Bone marrow (tissue), 2 donors: ENCODE data around the gene ADCY1.

Experiments used
- DNase-seq, 2 donors: peaks; one replicate each; lab custom pipeline; 2025; lab: John Stamatoyannopoulos, UW

Gene ADCY1

DNA sequence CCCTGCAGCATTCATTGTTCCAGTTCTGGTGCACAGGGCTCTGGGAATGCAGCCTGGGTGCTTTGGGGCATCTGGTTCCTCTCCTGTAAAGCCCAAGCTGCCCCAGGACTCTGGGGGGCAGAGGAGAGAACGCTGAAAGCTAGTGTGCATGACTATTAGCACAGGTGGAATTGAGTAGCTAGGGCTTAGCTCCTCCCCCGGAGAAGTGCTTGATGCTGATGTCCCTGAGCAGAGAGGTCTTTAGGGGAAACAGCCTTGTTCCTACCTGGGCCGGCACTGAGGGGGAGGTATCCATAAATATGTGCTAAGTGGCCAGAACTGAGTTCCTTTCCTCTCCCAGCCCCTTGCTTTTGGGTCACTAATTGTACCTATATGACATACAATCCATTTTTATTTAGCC, 3.9 kb downstream of the ADCY1 start:
- DNase-seq: no peak

DNA sequence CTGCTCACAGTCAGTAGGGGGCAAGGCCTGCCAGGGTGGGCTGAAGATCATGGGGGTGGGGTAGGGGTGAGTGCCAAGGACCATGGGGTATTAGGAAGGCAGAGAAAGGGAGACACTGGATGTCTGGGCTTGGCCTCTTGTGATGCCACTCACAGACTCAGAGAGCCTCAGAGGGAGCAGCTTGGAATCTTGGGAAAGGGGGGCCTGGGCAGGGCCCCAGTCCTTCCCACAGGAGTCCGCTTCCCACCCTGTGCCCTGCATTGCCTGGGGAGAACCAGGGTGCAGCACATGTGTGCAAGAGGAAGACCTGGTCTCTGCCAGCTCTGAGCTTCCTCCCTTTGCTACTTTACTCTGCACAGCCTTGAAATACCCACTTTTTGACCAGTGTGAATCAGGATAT, 4.3 kb downstream of the ADCY1 start:
- DNase-seq: no peak

DNA sequence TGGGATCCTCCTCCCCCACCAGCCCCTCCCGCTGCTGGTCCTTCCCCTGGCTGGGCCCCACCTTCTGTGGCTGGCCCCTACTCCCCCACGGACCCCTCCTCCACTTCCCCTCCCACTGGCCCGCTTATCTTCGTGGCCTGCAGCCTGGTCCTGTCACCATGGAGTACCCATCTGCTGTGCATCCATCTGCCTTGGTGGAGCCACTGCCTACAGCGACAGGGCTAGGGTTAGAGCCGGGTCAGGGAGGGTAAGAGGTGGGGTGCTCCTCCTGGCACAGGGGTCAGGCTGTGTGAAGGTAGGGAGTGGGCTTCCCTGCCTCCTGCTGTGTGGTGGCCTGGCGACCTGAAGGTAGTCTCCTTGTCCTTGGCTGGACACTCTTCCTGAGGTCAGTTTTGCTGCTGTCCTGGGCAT, 5.2 kb downstream of the ADCY1 start:
- DNase-seq: no peak

DNA sequence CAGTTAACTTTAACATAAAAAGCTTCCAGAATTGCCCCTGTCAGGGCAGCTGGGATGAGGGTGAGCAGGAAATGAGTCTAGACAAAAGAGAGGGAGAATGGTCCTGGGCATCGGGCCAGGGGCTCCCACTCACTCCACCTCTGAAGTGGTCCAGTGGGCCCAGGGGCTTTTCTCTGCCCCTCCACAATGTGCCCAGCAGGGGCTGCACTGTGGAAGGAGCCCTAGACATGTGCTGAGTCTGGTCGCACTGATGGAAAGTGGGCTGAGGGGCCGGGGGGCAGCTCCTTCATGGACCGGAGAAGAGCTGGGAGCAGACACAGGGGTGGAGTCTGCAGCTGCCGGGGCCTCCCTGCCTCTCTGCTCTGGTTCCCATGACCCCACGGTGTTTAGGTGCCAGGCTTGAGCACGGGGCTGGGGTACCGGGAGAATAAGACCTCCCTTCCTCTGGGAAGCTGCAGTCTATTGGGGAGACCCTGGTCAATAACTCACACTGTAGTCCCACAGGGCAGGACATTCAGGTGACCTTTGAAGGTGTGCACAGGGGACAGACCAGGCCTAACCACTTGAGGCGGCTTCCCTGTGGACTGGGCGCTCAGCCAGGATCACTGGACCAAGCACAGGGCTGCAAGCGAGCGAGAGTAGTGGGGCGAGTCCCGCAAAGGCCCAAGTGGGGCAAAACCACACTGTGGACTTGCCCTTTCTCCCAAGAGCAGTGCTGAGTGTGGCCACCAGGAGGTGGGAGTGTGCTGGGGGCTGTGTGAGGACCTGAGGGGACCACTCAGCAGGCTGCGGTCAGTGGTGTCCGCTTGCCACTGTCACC, 6.1 kb downstream of the ADCY1 start:
- DNase-seq: no peak

DNA sequence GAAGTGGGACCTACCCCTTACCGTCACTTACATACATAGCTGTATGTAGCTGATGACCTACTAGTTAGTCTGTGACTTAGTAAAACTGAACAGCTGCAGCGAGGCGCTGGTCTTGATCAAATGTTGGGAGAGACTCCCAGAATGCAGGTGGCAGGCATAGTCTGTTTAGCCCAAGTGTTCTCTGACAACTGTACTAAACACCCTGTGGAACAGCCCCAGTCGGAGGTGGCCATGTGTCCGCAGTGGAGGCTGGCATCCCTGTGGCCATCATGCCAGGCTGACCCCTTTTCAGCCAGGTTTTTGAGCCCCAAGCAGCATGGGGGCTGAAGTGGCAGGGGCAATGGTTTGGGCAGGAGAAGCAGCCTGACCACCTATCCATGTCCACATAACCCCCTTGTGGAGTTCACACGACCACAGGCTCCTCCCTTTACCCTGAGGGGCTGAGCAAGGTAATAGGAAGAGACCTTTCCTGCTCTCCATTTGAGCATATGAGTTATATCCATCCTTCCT, 7.2 kb downstream of the ADCY1 start:
- DNase-seq: no peak

DNA sequence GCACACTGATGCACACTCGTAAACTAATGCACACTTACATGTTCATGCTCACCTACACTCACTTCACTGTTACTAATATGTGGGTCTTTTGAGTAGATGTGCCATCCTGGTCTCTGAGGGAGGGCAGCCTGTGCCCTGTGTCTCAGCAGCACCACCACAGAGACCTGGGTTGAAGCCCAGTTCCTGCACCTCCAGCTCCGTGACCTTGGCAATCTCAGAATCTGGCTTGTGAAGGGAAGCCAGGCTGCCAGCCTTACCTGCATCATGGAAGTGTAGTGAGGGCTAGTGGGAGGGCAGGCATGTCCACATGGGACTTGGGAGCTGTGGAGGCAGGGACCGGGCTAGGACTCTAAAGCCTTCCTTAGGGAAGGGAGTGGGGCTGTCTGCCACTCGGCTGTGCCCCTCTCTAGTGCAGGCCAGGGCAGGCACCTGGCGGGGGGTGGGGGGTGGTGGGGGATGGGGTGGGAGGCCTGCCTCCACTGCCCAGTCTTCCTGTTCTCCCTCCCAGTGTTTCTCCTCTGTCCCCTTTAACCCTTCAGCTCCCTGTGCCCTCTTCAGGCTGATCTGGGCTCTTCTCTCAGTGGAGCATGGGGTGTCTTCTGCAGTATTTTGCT, 8.1 kb downstream of the ADCY1 start:
- DNase-seq: no peak

DNA sequence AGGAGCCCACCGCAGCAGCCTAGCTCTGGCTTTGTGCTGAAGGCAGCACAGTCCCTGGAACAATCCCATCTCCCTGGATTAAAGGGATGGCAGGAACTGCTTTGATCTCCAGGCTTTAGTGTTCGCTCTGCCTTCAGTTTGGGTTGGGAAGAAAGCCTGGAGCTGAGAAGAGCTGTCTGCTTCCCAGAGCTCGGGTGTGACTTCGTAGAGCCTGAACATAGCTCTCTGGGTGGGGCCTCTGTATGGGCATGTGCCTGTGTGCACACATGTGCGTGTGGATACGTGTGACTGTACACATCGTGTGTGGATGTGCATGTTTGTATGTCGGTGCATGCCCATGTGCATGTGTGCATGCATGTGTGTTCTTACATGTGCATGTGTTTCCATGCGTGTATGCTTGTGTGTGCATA, 8.7 kb downstream of the ADCY1 start:
- DNase-seq: no peak

DNA sequence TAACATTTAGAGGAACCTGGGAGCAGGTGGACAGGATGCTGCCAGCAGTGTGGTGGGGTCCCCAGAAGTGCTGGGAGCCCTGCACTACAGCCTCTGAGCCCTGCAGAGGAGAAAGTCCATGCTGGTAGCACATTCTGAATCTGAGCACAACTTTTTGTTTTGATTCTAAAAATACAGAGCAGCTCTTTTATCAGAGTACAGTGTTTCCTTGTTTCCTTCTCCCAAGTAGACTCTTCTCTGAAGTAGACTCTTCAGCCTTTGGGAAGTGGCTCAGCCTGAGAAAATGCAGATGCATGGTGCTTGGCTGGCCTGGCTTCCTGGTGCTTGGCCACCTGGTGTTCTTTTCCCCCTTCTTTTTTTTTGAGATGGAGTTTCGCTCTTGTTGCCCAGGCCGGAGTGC, 9.1 kb downstream of the ADCY1 start:
- no peak for DNase-seq

DNA sequence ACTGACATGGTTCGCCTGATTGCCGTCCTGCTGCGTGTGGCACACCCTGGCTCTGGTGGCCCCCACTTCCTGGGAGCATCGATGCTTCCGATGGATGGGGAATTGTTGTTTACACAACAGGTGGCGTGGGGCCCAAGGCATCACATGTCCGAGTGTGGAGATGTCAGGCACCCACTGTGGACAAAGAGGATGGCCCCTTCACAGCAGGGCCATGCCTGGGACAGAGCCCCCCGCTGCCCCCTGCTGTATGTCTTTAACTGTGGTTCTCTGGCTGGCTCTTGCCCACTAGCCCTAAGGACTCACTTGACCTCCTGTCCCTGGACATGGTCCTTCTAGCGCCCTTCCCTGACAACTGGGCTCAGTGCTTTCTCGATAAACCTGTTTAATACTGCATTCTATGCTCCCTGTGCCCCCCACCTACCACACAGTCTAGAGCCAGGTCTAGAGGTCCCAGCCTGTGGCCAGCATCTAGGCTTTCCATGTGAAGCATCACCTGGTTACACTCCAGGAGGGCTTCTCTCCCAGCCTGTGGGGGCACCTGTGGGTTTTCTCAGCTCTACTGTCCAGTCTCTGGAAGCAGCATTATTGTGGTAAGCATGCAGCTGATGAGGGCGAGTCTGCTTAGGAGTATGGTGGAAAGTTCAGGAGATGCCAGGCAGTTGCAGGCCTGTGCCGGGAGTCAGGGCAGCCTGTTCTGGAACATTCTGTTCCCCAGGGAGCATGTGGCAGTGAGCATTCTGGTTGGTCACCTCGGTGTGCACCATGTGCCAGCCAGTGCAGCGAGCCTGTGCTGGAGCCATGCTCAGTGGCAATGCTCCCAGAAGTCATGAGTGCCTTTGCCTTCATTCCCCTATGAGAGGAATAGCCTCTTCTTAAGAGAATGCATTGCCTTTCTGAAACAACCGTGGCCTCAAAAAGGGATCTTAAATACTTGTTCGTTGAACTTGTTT, 10.4 kb downstream of the ADCY1 start:
- DNase-seq: no peak

DNA sequence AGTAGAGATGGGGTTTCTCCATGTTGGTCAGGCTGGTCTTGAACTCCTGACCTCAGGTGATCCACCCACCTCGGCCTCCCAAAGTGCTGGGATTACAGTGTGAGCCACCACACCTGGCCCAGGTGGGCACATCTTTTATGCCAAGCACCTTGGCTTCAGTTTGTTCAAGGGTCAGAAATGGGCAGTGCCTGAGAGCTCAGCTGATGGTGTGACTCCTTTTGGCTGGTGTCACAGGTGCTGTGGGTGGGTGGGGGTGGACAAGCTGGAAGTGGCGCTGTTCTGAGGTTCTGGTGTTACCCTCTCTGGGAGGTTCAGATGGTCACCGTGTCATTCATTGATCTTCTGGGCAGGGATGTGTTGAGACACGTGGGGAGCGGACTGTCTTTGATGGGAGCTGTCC, 11.5 kb downstream of the ADCY1 start:
- no peak for DNase-seq

DNA sequence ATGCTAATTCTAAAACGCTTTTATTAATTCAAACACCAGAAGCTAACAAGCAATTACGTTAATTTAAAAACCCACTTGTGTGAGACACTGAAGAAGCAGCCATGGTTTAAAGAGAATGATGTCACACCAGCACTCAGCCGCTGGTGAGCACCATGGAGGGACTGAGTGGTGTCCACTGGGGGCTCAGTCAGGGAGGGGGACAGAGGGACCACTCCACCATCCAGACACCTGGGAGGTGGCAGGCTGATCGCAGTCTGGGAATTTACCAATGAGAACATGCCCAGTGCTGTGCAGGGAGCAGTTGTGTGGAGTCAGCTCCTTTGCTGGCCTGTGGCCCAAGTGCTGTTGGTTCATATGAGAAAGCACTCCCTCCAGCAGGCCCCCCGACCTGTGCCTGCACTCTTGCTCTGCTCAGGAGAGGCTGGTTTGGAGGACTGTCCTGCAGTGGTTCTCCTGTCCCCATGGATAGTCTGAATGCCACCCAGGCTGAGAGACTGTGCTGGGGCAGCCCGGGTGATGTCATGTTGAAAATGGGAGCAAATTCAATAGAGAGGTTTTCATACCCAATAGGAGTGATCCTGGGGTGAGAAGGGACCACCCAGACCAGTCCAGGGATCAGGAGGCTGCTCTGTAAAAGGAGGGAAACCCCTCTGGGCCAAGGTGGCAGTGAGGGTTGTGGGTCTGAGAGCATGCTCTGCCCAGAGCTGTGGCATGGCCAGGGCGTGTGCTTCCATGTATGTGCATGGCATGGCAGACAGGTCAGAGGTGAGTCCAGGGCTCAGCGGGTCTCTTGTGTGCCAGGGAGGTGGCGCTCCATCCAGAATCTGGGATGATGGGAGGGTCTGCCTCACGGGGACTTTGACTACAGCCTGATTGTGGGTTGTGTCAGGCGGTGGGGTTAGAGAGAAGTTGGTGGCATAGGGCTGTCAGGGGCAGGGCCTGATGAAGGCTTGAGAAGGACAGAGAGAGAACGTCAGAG, 12.7 kb downstream of the ADCY1 start:
- no peak for DNase-seq

DNA sequence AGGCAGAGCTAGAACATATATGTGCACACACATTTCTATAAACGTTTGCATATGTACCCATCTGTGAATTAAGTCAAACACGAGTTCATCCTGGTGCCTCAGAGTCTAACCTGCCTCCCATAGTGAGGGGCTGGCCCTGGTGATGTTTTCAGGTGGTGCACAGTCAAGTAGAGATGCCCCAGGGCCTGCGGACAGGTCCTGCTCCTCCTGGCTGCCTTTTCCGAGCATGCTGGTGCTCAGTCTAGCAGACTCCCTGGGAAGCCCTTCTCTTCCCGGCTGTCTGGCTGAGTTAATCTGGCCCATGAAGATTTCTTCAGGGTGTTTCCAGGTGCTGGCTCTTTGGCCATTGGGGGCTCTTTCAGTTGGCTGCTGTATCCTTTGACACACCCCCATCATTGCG, 14.3 kb downstream of the ADCY1 start:
- DNase-seq: no peak

DNA sequence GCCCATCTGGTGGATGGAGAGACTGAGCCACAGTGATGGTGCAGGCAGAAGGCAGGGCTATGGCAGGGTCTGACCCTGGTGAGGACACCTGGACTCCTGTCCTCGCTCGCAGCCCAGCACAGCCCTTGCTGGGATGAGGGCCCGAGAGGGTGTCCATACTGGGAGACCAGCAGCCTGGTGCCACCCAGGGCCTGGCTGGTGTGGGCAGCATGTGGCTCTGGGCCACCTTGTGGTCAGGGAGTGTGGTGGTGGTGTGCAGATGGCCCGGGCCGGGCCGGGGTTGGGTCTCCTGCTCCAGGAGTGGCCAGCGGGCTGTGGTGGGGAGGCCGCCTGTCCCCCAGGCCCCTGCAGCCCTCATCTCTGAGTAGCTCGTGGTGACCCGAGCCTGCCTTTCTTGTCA, 14.9 kb downstream of the ADCY1 start:
- no peak for DNase-seq

DNA sequence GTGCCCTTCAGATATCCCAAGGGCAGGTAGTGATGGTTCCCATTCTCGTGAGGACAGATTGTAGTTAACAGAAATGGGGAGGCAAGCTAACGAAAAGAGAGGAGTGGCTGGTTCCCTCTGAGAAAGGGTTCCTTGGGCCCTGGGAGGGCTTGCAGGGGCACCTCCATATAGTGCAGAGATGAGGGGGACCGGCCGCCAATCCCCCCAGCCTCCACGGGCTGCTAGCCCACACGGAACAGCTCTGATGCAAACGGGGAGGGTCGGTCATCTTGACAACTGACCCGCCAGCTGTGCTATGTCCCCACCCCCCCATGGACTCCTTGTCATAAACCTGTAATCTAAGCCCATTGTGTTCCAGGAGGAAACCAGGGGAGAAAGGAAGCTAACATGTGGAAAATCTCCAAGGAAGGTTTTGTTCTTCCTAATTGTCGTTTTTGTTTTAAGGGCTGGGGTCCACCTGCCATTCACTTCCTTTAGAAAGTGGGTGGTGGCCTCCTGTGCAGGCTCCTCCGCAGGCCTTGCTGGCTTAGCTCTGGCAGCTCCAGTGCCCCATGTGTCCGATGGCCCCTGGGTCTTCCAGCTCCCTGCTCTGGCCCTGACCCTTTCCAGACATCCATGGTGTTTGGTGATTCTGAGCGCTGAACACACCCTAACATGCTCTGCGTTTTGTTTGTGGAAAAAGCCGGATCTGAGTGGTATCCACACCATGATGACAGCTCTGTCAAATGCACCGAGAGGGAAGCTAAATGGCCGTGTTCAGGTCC, 15.9 kb downstream of the ADCY1 start:
- no peak for DNase-seq

DNA sequence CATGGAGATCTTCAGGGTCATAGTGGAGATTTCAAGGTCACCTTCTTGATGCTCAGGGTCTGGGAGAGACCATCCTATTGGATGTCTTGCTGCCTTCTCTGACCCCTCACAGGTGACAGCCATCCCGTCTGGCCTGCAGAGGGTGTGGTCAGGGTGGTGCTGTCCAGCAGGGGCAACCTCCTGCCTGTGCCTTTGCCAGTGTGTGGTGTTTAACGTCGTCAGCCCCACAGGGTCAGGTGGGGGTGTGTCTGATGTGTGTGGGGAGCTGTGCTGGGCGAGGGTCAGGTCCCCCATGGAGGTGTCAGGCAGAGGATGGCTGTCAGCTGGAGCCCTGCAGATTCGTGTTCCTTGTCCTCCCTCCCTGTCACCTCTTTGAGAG, 16.5 kb downstream of the ADCY1 start:
- no peak for DNase-seq

DNA sequence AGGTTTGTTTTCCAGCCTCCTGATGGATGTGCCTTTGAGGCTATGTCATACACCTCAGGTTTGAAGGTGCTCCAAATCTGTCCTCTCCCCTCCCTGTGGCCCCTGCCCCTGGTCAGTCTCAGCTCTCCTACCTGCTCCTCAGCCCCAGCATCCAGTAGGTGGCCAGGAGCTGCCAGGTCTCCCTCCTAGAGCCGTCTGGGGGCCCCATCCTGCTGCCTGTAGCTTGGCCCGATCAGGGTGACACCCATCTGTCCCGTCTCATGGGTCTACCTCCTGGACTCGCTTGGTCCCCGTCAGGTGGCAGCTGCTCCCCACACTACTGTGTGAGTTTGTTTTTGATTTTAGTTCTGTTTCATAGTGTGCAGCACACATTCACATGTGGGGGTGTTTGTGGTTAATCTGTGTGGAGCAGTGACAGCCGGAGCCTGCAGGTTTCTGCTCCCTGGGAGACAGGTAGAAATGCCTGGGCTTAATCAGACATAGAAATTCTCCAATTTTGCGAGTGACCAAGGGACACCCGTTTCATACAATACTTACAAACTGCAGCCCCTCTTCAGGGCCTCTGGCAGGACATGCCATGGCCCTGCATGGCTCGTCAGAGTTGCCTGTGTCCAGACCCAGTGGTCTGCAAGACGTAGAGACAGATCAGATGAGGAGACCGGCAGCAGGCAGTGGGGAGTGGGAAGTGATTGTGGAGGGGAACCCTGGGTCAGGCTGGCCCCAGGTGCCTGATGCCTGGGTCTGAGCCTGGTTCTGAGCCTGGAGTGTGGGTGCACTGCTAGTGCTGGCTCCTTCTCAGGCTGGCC, 17.1 kb downstream of the ADCY1 start:
- DNase-seq: no peak

DNA sequence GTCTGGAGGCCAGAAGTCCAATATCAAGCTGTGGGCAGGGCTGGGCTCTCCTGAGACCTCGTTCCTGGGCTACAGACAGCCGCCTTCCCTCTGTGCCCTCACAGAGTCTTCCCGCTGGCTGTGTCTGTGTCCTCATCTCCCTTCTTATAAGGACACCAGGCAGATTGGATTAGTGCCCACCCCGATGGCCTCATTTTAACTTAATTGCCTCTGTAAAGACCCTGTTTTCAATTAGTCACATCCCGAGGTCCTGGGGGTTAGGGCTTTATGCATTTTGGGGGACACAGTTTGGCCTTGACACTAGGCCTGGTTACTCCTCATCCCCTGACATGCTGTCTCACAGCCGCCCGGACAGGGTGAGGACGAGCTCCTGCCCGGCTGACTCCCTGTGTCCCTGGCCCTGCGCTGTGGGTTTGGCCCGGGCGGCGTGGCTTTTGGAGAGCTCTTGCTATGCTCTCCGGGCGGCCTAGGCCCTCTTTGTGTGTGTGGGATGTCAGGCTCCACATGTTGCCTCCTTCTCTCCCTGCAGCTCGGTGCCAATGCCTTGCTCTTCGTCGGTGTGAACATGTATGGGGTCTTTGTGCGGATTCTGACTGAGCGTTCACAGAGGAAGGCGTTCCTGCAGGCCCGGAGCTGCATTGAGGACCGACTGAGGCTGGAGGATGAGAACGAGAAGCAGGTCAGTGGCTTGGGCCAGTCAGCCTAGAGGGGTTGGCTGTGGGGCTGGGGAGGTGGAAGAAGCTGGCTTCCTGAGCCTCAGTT, 18.2 kb downstream of the ADCY1 start:
- no peak for DNase-seq

DNA sequence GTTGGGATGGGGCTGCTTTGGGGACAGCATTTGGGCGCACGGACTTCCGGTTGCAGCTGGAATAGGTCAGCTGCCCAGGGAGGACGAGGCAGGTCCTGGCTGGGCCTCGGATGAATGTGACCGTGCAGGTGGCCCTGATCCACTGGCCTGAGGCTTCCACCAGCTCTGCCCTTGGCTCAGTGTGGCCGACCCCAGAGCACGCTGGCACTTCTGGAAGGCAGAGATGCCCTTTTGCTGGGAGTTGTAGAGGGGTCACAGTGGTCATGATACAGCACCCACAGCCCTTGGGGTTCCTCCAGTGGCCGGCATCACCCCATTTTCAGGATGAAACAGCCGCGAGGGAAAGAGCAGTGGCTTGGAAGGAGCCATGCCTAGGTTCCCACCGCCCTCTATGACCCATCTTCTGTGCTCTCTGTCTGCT, 19.0 kb downstream of the ADCY1 start:
- no peak for DNase-seq

DNA sequence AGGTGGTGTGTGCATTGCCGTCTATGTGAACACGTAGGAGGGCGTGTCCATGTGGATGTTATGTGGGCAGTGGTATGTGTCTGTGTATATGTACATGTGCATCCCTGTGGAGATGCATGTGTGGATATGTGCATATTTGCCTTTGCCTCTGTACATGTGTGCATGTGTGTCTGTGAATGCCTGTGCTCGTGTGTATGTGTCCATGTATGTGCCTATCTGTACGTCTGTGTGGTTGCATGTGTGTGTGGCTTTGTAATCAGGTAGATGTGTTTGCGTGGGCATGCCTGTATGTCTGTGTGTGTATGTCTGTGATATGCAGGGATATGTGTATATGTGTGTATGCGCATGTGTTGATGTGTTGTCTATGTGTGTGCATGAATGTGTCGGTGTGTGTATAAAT, 19.7 kb downstream of the ADCY1 start:
- no peak for DNase-seq
